ENCODE results near the gene WDR7.

DNA sequence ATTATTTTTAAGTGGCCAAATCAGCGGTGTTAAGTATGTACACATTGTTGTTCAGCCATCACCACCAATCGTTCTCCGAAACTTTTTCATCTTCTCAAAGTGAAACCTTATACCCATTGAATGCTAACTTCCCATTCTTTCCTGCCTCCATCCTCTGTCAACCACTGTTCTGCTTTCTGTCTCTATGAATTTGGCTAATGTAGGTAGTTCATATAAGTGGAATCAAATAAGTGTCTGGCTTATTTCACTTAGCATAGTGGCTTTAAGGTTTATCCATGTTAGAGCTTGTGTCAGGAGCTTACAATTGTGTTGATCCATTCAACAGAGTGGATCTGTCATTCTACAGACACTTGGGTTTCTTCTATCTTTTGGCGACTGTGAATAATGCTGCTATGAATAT is 192.1 kb downstream of the WDR7 start:
- TF ChIP-seq, protein P1, sequence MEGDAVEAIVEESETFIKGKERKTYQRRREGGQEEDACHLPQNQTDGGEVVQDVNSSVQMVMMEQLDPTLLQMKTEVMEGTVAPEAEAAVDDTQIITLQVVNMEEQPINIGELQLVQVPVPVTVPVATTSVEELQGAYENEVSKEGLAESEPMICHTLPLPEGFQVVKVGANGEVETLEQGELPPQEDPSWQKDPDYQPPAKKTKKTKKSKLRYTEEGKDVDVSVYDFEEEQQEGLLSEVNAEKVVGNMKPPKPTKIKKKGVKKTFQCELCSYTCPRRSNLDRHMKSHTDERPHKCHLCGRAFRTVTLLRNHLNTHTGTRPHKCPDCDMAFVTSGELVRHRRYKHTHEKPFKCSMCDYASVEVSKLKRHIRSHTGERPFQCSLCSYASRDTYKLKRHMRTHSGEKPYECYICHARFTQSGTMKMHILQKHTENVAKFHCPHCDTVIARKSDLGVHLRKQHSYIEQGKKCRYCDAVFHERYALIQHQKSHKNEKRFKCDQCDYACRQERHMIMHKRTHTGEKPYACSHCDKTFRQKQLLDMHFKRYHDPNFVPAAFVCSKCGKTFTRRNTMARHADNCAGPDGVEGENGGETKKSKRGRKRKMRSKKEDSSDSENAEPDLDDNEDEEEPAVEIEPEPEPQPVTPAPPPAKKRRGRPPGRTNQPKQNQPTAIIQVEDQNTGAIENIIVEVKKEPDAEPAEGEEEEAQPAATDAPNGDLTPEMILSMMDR (IDR thresholded peaks at IDR 0.05), result no peak
- no peak for TF ChIP-seq POLR2A (IDR thresholded peaks at IDR 0.05)
